PFSK-1 (cell line): ENCODE results near the gene ANKRD34B.

ENCODE experiments used
- FOXP2 ChIP-seq: optimal IDR thresholded peaks from 2 replicates; pipeline ENCODE3; 2011; ENCODE audit warnings: borderline replicate concordance, control low read depth, inconsistent platforms; ENCODE audit not compliant: insufficient read depth; ENCODE audit errors: extremely low read length, extremely low read depth
- POLR2AphosphoS5 ChIP-seq: IDR thresholded peaks from 2 replicates; pipeline ENCODE4 v1.6.1; 2012; ENCODE audit warnings: low read depth, mild to moderate bottlenecking, control low read depth, low read length, moderate library complexity
- SIN3A ChIP-seq: IDR thresholded peaks from 2 replicates; pipeline ENCODE4 v1.6.1; 2012; ENCODE audit warnings: mild to moderate bottlenecking, low read length, moderate library complexity, borderline replicate concordance; ENCODE audit not compliant: insufficient read depth
- TAF1 ChIP-seq: IDR thresholded peaks from 2 replicates; pipeline ENCODE4 v1.6.1; 2012; ENCODE audit warnings: low read length, control low read depth, borderline replicate concordance; ENCODE audit not compliant: insufficient read depth
- TF ChIP-seq, protein P1 (sequence below), 2 experiments: IDR thresholded peaks; 2 replicates each; pipeline versions ENCODE4 v1.6.1 to v1.8.0; 2011 to 2012; ENCODE audit warnings: low read depth in 2 of 2, low read length in 2 of 2, control low read depth in 1 of 2, inconsistent platforms in 1 of 2, mild to moderate bottlenecking in 1 of 2, moderate library complexity in 1 of 2; ENCODE audit not compliant: insufficient read depth in 1 of 2

ANKRD34B gene

DNA sequence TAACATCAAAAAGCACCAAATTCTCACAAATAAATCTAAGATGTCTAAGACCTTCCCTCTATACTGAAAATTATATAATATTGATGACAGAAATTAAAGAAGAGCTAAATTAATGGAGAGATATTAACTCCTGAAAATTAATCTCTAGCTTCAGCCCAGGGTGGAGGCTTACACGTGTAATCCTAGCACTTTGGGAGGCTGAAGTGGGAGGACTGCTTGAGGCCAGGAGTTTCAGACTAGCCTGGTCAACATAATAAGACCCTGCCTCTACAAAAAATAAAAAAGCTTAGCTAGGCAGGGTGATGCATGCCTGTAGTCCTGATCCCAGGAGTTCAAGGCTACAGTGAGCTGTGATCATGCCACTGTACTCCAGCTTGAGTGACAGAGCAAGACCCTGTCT, 39.6 kb upstream of the ANKRD34B start:
- TF ChIP-seq SIN3A (no peak), POLR2AphosphoS5 (no peak), FOXP2 (no peak), TAF1 (no peak)
- TF ChIP-seq, protein P1, sequence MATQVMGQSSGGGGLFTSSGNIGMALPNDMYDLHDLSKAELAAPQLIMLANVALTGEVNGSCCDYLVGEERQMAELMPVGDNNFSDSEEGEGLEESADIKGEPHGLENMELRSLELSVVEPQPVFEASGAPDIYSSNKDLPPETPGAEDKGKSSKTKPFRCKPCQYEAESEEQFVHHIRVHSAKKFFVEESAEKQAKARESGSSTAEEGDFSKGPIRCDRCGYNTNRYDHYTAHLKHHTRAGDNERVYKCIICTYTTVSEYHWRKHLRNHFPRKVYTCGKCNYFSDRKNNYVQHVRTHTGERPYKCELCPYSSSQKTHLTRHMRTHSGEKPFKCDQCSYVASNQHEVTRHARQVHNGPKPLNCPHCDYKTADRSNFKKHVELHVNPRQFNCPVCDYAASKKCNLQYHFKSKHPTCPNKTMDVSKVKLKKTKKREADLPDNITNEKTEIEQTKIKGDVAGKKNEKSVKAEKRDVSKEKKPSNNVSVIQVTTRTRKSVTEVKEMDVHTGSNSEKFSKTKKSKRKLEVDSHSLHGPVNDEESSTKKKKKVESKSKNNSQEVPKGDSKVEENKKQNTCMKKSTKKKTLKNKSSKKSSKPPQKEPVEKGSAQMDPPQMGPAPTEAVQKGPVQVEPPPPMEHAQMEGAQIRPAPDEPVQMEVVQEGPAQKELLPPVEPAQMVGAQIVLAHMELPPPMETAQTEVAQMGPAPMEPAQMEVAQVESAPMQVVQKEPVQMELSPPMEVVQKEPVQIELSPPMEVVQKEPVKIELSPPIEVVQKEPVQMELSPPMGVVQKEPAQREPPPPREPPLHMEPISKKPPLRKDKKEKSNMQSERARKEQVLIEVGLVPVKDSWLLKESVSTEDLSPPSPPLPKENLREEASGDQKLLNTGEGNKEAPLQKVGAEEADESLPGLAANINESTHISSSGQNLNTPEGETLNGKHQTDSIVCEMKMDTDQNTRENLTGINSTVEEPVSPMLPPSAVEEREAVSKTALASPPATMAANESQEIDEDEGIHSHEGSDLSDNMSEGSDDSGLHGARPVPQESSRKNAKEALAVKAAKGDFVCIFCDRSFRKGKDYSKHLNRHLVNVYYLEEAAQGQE (IDR thresholded peaks at IDR 0.05; ENCODE audit: insufficient read depth in 1 of 2, low read depth in 2 of 2, low read length in 2 of 2), result no peak

DNA sequence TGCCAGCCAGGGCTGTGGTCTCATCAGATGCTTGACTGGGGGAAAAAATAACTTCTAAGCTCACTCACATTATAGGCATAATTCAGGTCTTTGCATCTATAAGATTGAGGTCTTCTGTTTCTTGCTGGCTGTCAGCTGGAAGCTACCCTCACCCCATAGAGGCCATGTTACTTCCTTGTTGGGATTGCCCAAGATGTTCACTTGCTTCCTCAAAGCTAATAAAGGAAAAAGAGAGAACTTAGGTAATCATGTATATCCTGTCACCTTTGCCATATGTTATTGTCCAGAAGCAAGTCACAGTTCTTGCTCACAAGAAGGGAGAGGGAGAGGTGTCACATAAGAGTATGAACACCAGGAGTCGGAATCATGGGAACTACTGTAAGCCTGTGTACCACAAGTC, 38.7 kb upstream of the ANKRD34B start:
- TF ChIP-seq POLR2AphosphoS5 (no peak), FOXP2 (no peak), TAF1 (no peak), SIN3A (no peak)
- TF ChIP-seq, protein P1 (IDR thresholded peaks at IDR 0.05; ENCODE audit: insufficient read depth in 1 of 2, low read depth in 2 of 2, low read length in 2 of 2), result no peak

DNA sequence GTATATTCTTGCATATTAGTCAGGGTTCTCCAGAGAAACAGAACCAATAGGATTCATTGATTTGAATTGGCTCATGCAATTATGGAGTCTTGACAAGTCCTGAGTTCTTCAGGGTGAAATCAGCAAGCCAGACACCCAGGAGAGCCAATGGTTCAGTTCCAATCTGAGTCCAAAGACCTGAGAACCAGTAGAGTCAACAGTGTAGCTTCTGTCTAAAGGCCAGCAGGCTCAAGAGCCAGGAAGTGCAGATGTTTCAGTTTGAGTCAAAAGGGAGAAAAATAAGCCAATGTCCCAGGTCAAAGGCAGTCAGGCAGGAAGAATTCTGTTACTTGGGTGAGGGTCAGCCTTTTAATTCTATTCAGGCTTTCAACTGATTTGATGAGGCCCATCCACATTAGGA, 37.8 kb upstream of the ANKRD34B start:
- TF ChIP-seq POLR2AphosphoS5, result no peak
- TF ChIP-seq TAF1, result no peak
- no peak for TF ChIP-seq FOXP2
- TF ChIP-seq, protein P1 (IDR thresholded peaks at IDR 0.05; ENCODE audit: insufficient read depth in 1 of 2, low read depth in 2 of 2, low read length in 2 of 2), result no peak
- no peak for TF ChIP-seq SIN3A

DNA sequence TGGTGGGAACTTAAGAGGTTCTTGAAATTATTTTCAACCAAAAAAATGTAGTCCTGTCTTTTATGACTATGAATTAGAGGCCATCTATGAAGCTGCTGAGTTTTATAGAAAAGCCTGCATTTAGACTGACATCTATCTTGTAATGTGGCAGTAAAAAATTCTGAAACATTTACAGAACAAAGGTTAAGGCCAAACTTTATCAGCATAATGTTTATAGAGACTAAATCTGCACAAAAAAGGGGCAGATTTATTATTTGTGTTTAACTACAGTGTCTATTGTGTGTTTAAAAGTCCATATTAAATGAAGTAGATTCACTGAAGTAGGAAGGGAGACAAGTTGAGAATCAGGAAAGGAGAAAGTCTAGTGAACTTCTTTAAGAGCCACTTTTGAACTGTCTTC, 37.3 kb upstream of the ANKRD34B start:
- no peak for TF ChIP-seq FOXP2
- no peak for TF ChIP-seq TAF1
- TF ChIP-seq, protein P1 (IDR thresholded peaks at IDR 0.05; ENCODE audit: insufficient read depth in 1 of 2, low read depth in 2 of 2, low read length in 2 of 2), result no peak
- no peak for TF ChIP-seq SIN3A
- TF ChIP-seq POLR2AphosphoS5, result no peak

DNA sequence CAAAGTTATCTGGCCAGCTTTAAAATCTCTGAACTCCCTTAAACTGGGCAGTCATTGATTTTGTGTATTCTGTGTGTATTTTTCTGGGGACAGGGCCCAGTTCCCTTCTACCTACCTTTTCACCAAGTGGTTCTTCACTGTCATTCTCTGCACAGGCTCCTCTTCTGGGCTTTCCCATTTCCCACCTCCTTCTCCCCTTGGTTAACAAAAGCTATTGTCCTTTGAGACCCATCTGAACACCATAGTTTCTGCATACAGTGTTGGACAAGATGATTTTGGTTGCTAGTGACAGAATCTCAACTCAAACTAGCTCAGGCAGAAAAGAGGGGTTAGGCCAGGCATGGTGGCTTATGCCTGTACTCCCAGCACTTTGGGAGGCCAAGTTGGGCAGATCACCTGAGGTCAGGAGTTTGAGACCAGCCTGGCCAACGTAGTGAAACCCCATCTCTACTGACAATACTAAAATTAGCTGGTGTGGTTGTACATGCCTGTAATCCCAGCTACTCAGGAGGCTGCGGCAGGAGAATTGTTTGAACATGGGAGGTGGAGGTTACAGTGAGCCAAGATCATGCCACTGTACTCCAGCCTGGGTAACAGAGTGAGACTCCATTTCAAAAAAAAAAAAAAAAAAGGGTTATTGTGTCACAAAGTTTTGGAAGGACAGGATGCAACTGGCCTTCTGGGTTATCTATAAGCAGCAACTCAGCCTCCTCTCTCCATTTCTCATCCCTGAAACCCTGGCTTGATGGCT, 31.0 kb upstream of the ANKRD34B start:
- TF ChIP-seq POLR2AphosphoS5, result no peak
- TF ChIP-seq, protein P1 (IDR thresholded peaks at IDR 0.05; ENCODE audit: insufficient read depth in 1 of 2, low read depth in 2 of 2, low read length in 2 of 2), result no peak
- no peak for TF ChIP-seq FOXP2
- TF ChIP-seq SIN3A, result no peak
- TF ChIP-seq TAF1, result no peak
